WTC11 (cell line): Measurements from ENCODE around the gene MYO1H.

Experiments used
- NR1H2 ChIP-seq: sonication (generic); formaldehyde crosslinking; IDR thresholded peaks from 2 replicates; pipeline ENCODE4 v1.9.0; 2021; ENCODE audit warnings: mild to moderate bottlenecking, moderate library complexity, missing genetic modification reagents
- TF ChIP-seq, protein P1 (sequence below): sonication (generic); formaldehyde crosslinking; IDR thresholded peaks from 2 replicates; pipeline ENCODE4 v1.8.1; 2023; ENCODE audit warnings: mild to moderate bottlenecking, missing genetic modification reagents
- TF ChIP-seq, protein P2 (sequence below): fragments of 200-600 bp; IDR thresholded peaks from 2 replicates; pipeline ENCODE4 v1.8.0; 2022; ENCODE audit warnings: antibody characterized with exemption

DNA sequence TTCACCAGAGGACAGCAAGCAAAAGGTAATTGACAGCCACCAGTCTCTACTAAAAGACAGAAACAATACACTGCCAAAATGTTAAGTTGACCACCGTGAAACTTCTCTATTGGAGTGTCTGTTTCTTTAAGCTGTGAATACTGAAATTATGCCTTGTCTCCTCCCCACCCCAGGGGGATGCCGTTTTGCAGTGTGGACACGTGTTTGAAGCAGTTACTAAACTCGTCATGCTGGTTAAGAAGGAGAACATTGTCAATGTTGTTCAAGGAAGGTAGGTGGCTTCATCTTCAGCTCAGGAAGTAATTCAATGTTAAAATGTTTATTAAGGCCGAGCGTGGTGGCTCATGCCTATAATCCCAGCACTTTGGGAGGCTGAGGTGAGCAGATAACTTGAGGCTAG, 96.6 kb downstream of the MYO1H start:
- TF ChIP-seq NR1H2, result no peak
- TF ChIP-seq, protein P1, sequence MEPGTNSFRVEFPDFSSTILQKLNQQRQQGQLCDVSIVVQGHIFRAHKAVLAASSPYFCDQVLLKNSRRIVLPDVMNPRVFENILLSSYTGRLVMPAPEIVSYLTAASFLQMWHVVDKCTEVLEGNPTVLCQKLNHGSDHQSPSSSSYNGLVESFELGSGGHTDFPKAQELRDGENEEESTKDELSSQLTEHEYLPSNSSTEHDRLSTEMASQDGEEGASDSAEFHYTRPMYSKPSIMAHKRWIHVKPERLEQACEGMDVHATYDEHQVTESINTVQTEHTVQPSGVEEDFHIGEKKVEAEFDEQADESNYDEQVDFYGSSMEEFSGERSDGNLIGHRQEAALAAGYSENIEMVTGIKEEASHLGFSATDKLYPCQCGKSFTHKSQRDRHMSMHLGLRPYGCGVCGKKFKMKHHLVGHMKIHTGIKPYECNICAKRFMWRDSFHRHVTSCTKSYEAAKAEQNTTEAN (CRISPR knock-in tag), result no peak
- TF ChIP-seq, protein P2, sequence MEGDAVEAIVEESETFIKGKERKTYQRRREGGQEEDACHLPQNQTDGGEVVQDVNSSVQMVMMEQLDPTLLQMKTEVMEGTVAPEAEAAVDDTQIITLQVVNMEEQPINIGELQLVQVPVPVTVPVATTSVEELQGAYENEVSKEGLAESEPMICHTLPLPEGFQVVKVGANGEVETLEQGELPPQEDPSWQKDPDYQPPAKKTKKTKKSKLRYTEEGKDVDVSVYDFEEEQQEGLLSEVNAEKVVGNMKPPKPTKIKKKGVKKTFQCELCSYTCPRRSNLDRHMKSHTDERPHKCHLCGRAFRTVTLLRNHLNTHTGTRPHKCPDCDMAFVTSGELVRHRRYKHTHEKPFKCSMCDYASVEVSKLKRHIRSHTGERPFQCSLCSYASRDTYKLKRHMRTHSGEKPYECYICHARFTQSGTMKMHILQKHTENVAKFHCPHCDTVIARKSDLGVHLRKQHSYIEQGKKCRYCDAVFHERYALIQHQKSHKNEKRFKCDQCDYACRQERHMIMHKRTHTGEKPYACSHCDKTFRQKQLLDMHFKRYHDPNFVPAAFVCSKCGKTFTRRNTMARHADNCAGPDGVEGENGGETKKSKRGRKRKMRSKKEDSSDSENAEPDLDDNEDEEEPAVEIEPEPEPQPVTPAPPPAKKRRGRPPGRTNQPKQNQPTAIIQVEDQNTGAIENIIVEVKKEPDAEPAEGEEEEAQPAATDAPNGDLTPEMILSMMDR, result no peak
